Peyer's patch (tissue), 4 donors: ENCODE data around the gene VAMP4.

Source experiments
- POLR2A ChIP-seq, 2 donors: fragments of 450-650 bp; IDR thresholded peaks; one replicate each; pipeline ENCODE4 v1.5.1; 2017; ENCODE audit warnings: antibody characterized with exemption in 2 of 2, mild to moderate bottlenecking in 2 of 2, moderate library complexity in 2 of 2
- TF ChIP-seq, protein P1 (sequence below), 6 experiments: fragments of 450-650 bp in 4 of 6; fragments of 200-600 bp in 2 of 6; sonication (generic) in 1 of 6; IDR thresholded peaks; one replicate each; pipeline ENCODE4 v1.5.1; 2017 to 2019; ENCODE audit warnings: antibody characterized with exemption in 6 of 6, mild to moderate bottlenecking in 3 of 6, moderate library complexity in 1 of 6

DNA sequence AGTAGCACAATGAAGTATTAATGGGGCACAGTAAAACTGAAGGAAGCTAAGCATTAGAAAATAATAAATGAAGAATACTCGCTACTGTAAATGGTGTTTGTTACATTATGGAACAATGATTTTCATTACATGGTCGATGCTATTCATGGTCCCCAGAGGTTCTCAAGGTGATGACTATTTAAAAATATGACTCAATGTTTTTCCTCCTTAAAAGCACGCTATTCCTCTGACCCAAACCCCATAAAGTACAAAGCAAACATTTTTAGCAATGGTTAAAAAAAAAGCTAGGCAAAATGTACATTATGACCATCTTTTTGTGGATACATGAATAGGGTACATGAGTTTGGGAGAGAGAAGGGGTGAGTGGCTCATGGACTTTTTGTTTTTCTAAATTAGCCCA, 34.3 kb downstream of the VAMP4 start:
- TF ChIP-seq, protein P1, sequence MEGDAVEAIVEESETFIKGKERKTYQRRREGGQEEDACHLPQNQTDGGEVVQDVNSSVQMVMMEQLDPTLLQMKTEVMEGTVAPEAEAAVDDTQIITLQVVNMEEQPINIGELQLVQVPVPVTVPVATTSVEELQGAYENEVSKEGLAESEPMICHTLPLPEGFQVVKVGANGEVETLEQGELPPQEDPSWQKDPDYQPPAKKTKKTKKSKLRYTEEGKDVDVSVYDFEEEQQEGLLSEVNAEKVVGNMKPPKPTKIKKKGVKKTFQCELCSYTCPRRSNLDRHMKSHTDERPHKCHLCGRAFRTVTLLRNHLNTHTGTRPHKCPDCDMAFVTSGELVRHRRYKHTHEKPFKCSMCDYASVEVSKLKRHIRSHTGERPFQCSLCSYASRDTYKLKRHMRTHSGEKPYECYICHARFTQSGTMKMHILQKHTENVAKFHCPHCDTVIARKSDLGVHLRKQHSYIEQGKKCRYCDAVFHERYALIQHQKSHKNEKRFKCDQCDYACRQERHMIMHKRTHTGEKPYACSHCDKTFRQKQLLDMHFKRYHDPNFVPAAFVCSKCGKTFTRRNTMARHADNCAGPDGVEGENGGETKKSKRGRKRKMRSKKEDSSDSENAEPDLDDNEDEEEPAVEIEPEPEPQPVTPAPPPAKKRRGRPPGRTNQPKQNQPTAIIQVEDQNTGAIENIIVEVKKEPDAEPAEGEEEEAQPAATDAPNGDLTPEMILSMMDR (IDR thresholded peaks at IDR 0.05): no peak
- no peak for TF ChIP-seq POLR2A (IDR thresholded peaks at IDR 0.05)
